GM18502 (cell line): ENCODE results near the gene EVL.

ENCODE experiments used
- ATAC-seq: cut with Tn5 transposase; IDR thresholded peaks from one replicate; pipeline ENCODE4 v1.9.1; 2021; ENCODE audit warnings: mild to moderate bottlenecking; ENCODE audit not compliant: unreplicated experiment, poor library complexity

The EVL gene

GRCh38 chr14:100105357-100106169 is 40.3 kb downstream of the EVL start:
- ATAC-seq = no peak

GRCh38 chr14:100106250-100107112 is 41.3 kb downstream of the EVL start:
- ATAC-seq = no peak

- no peak for ATAC-seq
Measured at GRCh38 chr14:100107236-100107635, 42.0 kb downstream of the EVL start.

- ATAC-seq = peak; percentile 85
Measured at GRCh38 chr14:100108042-100108825, 43.0 kb downstream of the EVL start.

GRCh38 chr14:100108840-100109593 is 43.8 kb downstream of the EVL start:
- no peak for ATAC-seq

GRCh38 chr14:100109594-100109955 is 44.4 kb downstream of the EVL start:
- no peak for ATAC-seq

GRCh38 chr14:100110816-100111215 is 45.6 kb downstream of the EVL start:
- ATAC-seq = no peak

GRCh38 chr14:100111931-100112704 is 46.9 kb downstream of the EVL start:
- no peak for ATAC-seq

GRCh38 chr14:100114109-100114765 is 49.0 kb downstream of the EVL start:
- no peak for ATAC-seq

GRCh38 chr14:100115236-100115635 is 50.0 kb downstream of the EVL start:
- no peak for ATAC-seq

- no peak for ATAC-seq
Measured at GRCh38 chr14:100115726-100116125, 50.5 kb downstream of the EVL start.

GRCh38 chr14:100116134-100116533 is 50.9 kb downstream of the EVL start:
- no peak for ATAC-seq

- ATAC-seq = no peak
Measured at GRCh38 chr14:100117026-100117425, 51.8 kb downstream of the EVL start.

- no peak for ATAC-seq
Measured at GRCh38 chr14:100117633-100118395, 52.6 kb downstream of the EVL start.

GRCh38 chr14:100118396-100119011 is 53.3 kb downstream of the EVL start:
- no peak for ATAC-seq

GRCh38 chr14:100119251-100119650 is 54.0 kb downstream of the EVL start:
- no peak for ATAC-seq

GRCh38 chr14:100120522-100121269 is 55.5 kb downstream of the EVL start:
- no peak for ATAC-seq
